GM23248 (cell line): ENCODE results near the gene PHF12.

Experiments
- EZH2 ChIP-seq: fragments of 200-600 bp; sonication (generic); IDR thresholded peaks from 2 replicates; pipeline ENCODE4 v1.6.1; 2018; ENCODE audit warnings: antibody characterized with exemption, mild to moderate bottlenecking; ENCODE audit not compliant: insufficient read depth, poor library complexity, severe bottlenecking
- EZH2phosphoT487 ChIP-seq: fragments of 200-600 bp; sonication (generic); IDR thresholded peaks from 2 replicates; pipeline ENCODE4 v1.6.1; 2018; ENCODE audit warnings: antibody characterized with exemption, moderate library complexity, mild to moderate bottlenecking, low read depth; ENCODE audit not compliant: insufficient read depth

DNA sequence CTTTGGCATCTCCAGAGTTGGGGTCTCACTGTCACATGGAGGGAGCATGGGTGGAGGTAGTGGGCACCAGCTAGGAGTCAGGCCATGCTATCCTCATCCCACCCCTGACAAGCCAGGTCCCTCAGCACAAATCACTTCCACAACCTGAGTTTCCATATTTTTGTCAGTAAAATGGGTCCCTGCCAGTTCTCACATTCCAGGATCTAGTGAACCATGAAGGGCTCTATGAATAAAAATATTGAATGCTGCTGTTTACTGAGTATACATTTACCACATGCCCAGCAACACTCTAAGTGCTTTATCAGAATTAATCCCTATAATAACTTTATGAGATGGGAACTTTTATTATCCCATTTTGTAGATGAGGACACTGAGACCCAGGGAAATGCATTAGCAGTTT lies 37.7 kb upstream of the PHF12 start:
- TF ChIP-seq EZH2phosphoT487 (no peak), EZH2 (no peak)
